PC-9 (cell line): ENCODE results near the gene ZNF432. TPM values are rescaled to one million over a fixed set of nuclear protein-coding genes. Genes with fewer than 3 reads are reported as not detected.

Source experiments
- BruUV-seq: library from RNA; stranded (reverse); fragments of 400-500 nt; replicated peaks from 2 replicates; lab custom pipeline; 2021; lab: Mats Ljungman, UMichigan
- CTCF ChIA-PET: fragments of 300-600 bp; sonication (Branson Sonifier 250); formaldehyde crosslinking; loops from one replicate; lab custom pipeline; 2022; ENCODE audit warnings: antibody characterized with exemption; lab: Charles Lee
- POLR2A ChIA-PET: fragments of 300-600 bp; sonication (Branson Sonifier 250); formaldehyde crosslinking; loops from one replicate; lab custom pipeline; 2022; ENCODE audit warnings: antibody characterized with exemption; ENCODE audit not compliant: unreplicated experiment; lab: Charles Lee
- DNase-seq, 2 experiments: peaks; one replicate each; pipeline versions ENCODE4 v3.0.0 to v3.0.0-alpha.2; 2015 to 2022; ENCODE audit warnings: mixed read lengths in 1 of 2
- H2AFZ ChIP-seq: fragments of 200-600 bp; sonication (generic); 2 replicates; pipeline ENCODE4 v1.8.1; 2017; ENCODE audit warnings: antibody characterized with exemption
- H3F3A ChIP-seq: fragments of 200-600 bp; sonication (generic); 2 replicates; pipeline ENCODE4 v1.8.1; 2017; ENCODE audit warnings: antibody characterized with exemption, mild to moderate bottlenecking, low read depth; ENCODE audit not compliant: insufficient read depth
- H3K27ac ChIP-seq: fragments of 200-600 bp; sonication (generic); 2 replicates; pipeline ENCODE4 v1.6.1; 2016; ENCODE audit warnings: mixed run types
- H3K27me3 ChIP-seq: fragments of 200-600 bp; sonication (generic); 2 replicates; pipeline ENCODE4 v1.6.1; 2016; ENCODE audit warnings: low read depth, mixed run types; ENCODE audit not compliant: insufficient read depth
- H3K36me3 ChIP-seq: fragments of 200-600 bp; sonication (generic); 2 replicates; pipeline ENCODE4 v1.6.1; 2016; ENCODE audit warnings: low read depth, mixed run types
- H3K4me1 ChIP-seq: fragments of 200-600 bp; sonication (generic); replicated peaks from 2 replicates; pipeline ENCODE4 v1.6.1; 2016; ENCODE audit warnings: mixed run types; ENCODE audit not compliant: insufficient read depth
- H3K4me2 ChIP-seq: fragments of 200-600 bp; sonication (generic); 2 replicates; pipeline ENCODE4 v1.6.1; 2017; ENCODE audit warnings: mixed run types
- H3K4me3 ChIP-seq: fragments of 200-600 bp; sonication (generic); 2 replicates; pipeline ENCODE4 v1.6.1; 2016; ENCODE audit warnings: mixed run types
- H3K79me2 ChIP-seq: fragments of 200-600 bp; sonication (generic); 2 replicates; pipeline ENCODE4 v1.6.1; 2017; ENCODE audit warnings: low read depth, mixed run types
- H3K9me2 ChIP-seq: fragments of 200-600 bp; sonication (generic); 2 replicates; pipeline ENCODE4 v1.8.1; 2017; ENCODE audit warnings: mild to moderate bottlenecking; ENCODE audit not compliant: insufficient read depth
- H3K9me3 ChIP-seq: fragments of 200-600 bp; sonication (generic); 2 replicates; pipeline ENCODE4 v1.8.1; 2016; ENCODE audit warnings: low read depth; ENCODE audit not compliant: insufficient read depth
- H4K20me1 ChIP-seq: fragments of 200-600 bp; sonication (generic); 2 replicates; pipeline ENCODE4 v1.8.1; 2017; ENCODE audit not compliant: insufficient read depth
- CTCF ChIP-seq: fragments of 200-600 bp; sonication (generic); conservative IDR thresholded peaks from 2 replicates; pipeline ENCODE4 v1.6.1; 2017; ENCODE audit warnings: mixed run types, antibody characterized with exemption, mild to moderate bottlenecking, moderate library complexity
- EZH2 ChIP-seq: fragments of 200-600 bp; sonication (generic); IDR thresholded peaks from 2 replicates; pipeline ENCODE4 v1.8.0; 2017; ENCODE audit warnings: antibody characterized with exemption, low read depth
- intact Hi-C: fragments of 100-400 bp; cut with micrococcal nuclease; formaldehyde crosslinking; loops from one replicate; pipeline ENCODE4 v1.10.0; 2022; ENCODE audit not compliant: unreplicated experiment
- total RNA-seq: library from RNA; stranded (reverse); gene quantifications from 2 replicates; pipeline ENCODE4 v1.2.3, GENCODE V29; 2021

The ZNF432 gene
- total RNA-seq, 1 experiment from 2014 or later = 9.9 TPM

GRCh38 chr19:51986309-51987291, 62.0 kb downstream of the ZNF432 start, which contains the start of gene ZNF350:
Gene ZNF350 (minus strand): TSS chr19:51986840. CDS start chr19:51974360, 12,480 bp downstream.
- Histone ChIP-seq H3K4me3 (peak within 1 kb of the TSS; percentile 70), H3K9me3 (peaks cover 75% of the 10 kb centered on the region)

GRCh38 chr19:51983361-51983760, 65.3 kb downstream of the ZNF432 start:
- H3K36me3 ChIP-seq = peaks cover 54% of the 10 kb centered on the region
- CTCF ChIA-PET = no interaction called here
- no peak overlapping the region for H2AFZ ChIP-seq
- H4K20me1 ChIP-seq = no peaks in the 10 kb centered on the region
- H3K4me1 ChIP-seq = peaks cover 9% of the 10 kb centered on the region; the same call in 1 of the 2 replicates
- peaks cover 77% of the 10 kb centered on the region for H3K9me3 ChIP-seq
- BruUV-seq = no TSS peak
- H3K4me2 ChIP-seq = no peak overlapping the region
- peaks cover 72% of the 10 kb centered on the region for H3K79me2 ChIP-seq
- no peak overlapping the region for H3K4me3 ChIP-seq
- intact Hi-C loops = loop anchor here (10.0 kb wide), 1 partner anchor 751 kb away; the partner anchor contains the start of gene ZNF611
- H3K27me3 ChIP-seq = no peaks in the 10 kb centered on the region
- no peak overlapping the region for H3K27ac ChIP-seq
- POLR2A ChIA-PET = no interaction called here
- H3F3A ChIP-seq = 0 out of 2 replicates have a peak, but pooled peaks cover 8% of the 10 kb centered on the region
- no peaks in the 10 kb centered on the region for H3K9me2 ChIP-seq
- TF ChIP-seq EZH2 (no peak), CTCF (no peak)
- DNase-seq = no peak

More at GRCh38 chr19:51986309-51987291, 62.0 kb downstream of the ZNF432 start, which contains the start of gene ZNF350:
- Histone ChIP-seq H3K27ac (peak within 1 kb of the TSS; percentile 22), H3K4me1 (peaks cover 9% of the 10 kb centered on the region; the same call in 1 of the 2 replicates), H3F3A (0 out of 2 replicates have a peak, but pooled peaks cover 8% of the 10 kb centered on the region), H3K36me3 (peaks cover 29% of the 10 kb centered on the region), H3K9me2 (no peaks in the 10 kb centered on the region), H3K4me2 (peak within 1 kb of the TSS; percentile 88), H2AFZ (peak within 1 kb of the TSS; percentile 92), H3K79me2 (peaks cover 50% of the 10 kb centered on the region), H4K20me1 (no peaks in the 10 kb centered on the region), H3K27me3 (no peaks in the 10 kb centered on the region)
- TF ChIP-seq CTCF (no peak), EZH2 (no peak)
- intact Hi-C loops = loop anchor here (1.0 to 10.0 kb wide), 4 partner anchors 42 to 748 kb away; partner anchors contain the start of genes ZNF611, ZNF613, ZNF614 and ZNF649
- ChIA-PET CTCF (no interaction called here), POLR2A (interaction anchor here (0.6 kb wide), 1 partner anchor 203 kb away, joined by 3 read pairs; no protein-coding TSS in a partner anchor)
- BruUV-seq = TSS peak; percentile 66
- DNase-seq = peak; percentile 88 to 91

Other genes with a start within 250 kb of the ZNF432 start
- gene ZNF577, start 160.9 kb downstream of the ZNF432 start, total RNA-seq = 5.3 and 5.4 TPM in 2 replicates
- gene ZNF649, start 143.8 kb downstream of the ZNF432 start, total RNA-seq = 8.8 and 9.6 TPM in 2 replicates
- 4.8 and 5.6 TPM in 2 replicates for gene ZNF613, start 121.4 kb downstream of the ZNF432 start, total RNA-seq
- gene ZNF350, start 62.0 kb downstream of the ZNF432 start, total RNA-seq = 12.0 and 12.4 TPM in 2 replicates
- 5.3 and 8.5 TPM in 2 replicates for gene ZNF615, start 40.6 kb downstream of the ZNF432 start, total RNA-seq
- 8.6 and 9.9 TPM in 2 replicates for gene ZNF614, start 20.5 kb downstream of the ZNF432 start, total RNA-seq
- 20.4 and 24.9 TPM in 2 replicates for gene ZNF841, start 46.9 kb upstream of the ZNF432 start, total RNA-seq
- gene ZNF616, start 91.1 kb upstream of the ZNF432 start, total RNA-seq = 9.9 and 12.6 TPM in 2 replicates
- gene ZNF836, start 122.8 kb upstream of the ZNF432 start, total RNA-seq = 12.2 and 14.3 TPM in 2 replicates
- 316 and 324 TPM in 2 replicates for gene PPP2R1A, start 141.2 kb upstream of the ZNF432 start, total RNA-seq
- gene ZNF766, start 220.7 kb upstream of the ZNF432 start, total RNA-seq = 18.3 and 18.8 TPM in 2 replicates
- gene ZNF480, start 248.3 kb upstream of the ZNF432 start, total RNA-seq = 8.7 and 10.2 TPM in 2 replicates